Muscle layer of colon (tissue), 2 donors: Measurements from ENCODE around the gene CACNB2.

ENCODE experiments used
- H3K27ac ChIP-seq: one replicate; pipeline ENCODE4 v1.7.0; 2013; ENCODE audit warnings: low read depth, mild to moderate bottlenecking, low read length, moderate library complexity
- H3K27me3 ChIP-seq, 2 donors: one replicate each; pipeline ENCODE4 v1.7.0; 2013; ENCODE audit warnings: low read length in 2 of 2, mild to moderate bottlenecking in 2 of 2; ENCODE audit not compliant: insufficient read depth in 2 of 2, control insufficient read depth in 1 of 2
- H3K36me3 ChIP-seq: one replicate; pipeline ENCODE4 v1.7.0; 2013; ENCODE audit warnings: mild to moderate bottlenecking, low read length; ENCODE audit not compliant: insufficient read depth
- H3K4me1 ChIP-seq: one replicate; pipeline ENCODE4 v1.7.0; 2013; ENCODE audit warnings: mild to moderate bottlenecking, low read length; ENCODE audit not compliant: insufficient read depth
- H3K4me3 ChIP-seq, 2 donors: one replicate each; pipeline ENCODE4 v1.7.0; 2013; ENCODE audit warnings: low read length in 2 of 2, low read depth in 1 of 2, mild to moderate bottlenecking in 1 of 2, moderate library complexity in 1 of 2
- H3K9ac ChIP-seq: one replicate; pipeline ENCODE4 v1.7.0; 2013; ENCODE audit warnings: low read length
- H3K9me3 ChIP-seq: one replicate; pipeline ENCODE4 v1.7.0; 2013; ENCODE audit warnings: mild to moderate bottlenecking, low read length
- donor health status: abdominal sarcoma.
- donor health status: Adenocarcinoma of cecum.

The CACNB2 gene

GRCh38 chr10:18140149-18140956, at the start of gene CACNB2:
TSS of gene CACNB2 (plus strand) at chr10:18140424.
- peak within 1 kb of the TSS; percentile 94 for H3K27ac ChIP-seq
- H3K4me3 ChIP-seq, result peak within 1 kb of the TSS; percentile 84 to 87
- H3K9me3 ChIP-seq, result no peaks in the 10 kb centered on the region
- H3K36me3 ChIP-seq, result no peaks in the 10 kb centered on the region
- H3K27me3 ChIP-seq, result no peaks in the 10 kb centered on the region
- H3K4me1 ChIP-seq, result peaks cover 27% of the 10 kb centered on the region
- H3K9ac ChIP-seq, result peak within 1 kb of the TSS; percentile 83

GRCh38 chr10:18094332-18094731, 45.9 kb upstream of the CACNB2 start:
- Histone ChIP-seq H3K36me3 (no peaks in the 10 kb centered on the region), H3K27ac (no peak overlapping the region), H3K27me3 (no peaks in the 10 kb centered on the region), H3K4me1 (peaks cover 3% of the 10 kb centered on the region), H3K9ac (no peak overlapping the region), H3K4me3 (no peak overlapping the region), H3K9me3 (no peaks in the 10 kb centered on the region)

- Histone ChIP-seq H3K27me3 (no peaks in the 10 kb centered on the region), H3K4me3 (no peak overlapping the region), H3K9ac (no peak overlapping the region), H3K27ac (no peak overlapping the region), H3K4me1 (peaks cover 8% of the 10 kb centered on the region), H3K36me3 (no peaks in the 10 kb centered on the region), H3K9me3 (no peaks in the 10 kb centered on the region)
Observed at GRCh38 chr10:18094793-18095192, 45.4 kb upstream of the CACNB2 start.

GRCh38 chr10:18097524-18097923, 42.7 kb upstream of the CACNB2 start:
- Histone ChIP-seq H3K27me3 (no peaks in the 10 kb centered on the region), H3K4me1 (peaks cover 10% of the 10 kb centered on the region), H3K9me3 (no peaks in the 10 kb centered on the region), H3K4me3 (no peak overlapping the region), H3K9ac (no peak overlapping the region), H3K27ac (no peak overlapping the region), H3K36me3 (no peaks in the 10 kb centered on the region)

GRCh38 chr10:18098201-18098600, 42.0 kb upstream of the CACNB2 start:
- Histone ChIP-seq H3K4me1 (peaks cover 10% of the 10 kb centered on the region), H3K9me3 (no peaks in the 10 kb centered on the region), H3K36me3 (no peaks in the 10 kb centered on the region), H3K27ac (no peak overlapping the region), H3K4me3 (no peak overlapping the region), H3K9ac (no peak overlapping the region), H3K27me3 (no peaks in the 10 kb centered on the region)

GRCh38 chr10:18099415-18099814, 40.8 kb upstream of the CACNB2 start:
- Histone ChIP-seq H3K4me1 (peaks cover 10% of the 10 kb centered on the region), H3K9ac (no peak overlapping the region), H3K27me3 (no peaks in the 10 kb centered on the region), H3K27ac (no peak overlapping the region), H3K4me3 (no peak overlapping the region), H3K36me3 (no peaks in the 10 kb centered on the region), H3K9me3 (no peaks in the 10 kb centered on the region)

- H3K27ac ChIP-seq, result no peak overlapping the region
- H3K4me1 ChIP-seq, result peaks cover 10% of the 10 kb centered on the region
- no peaks in the 10 kb centered on the region for H3K9me3 ChIP-seq
- H3K36me3 ChIP-seq, result no peaks in the 10 kb centered on the region
- H3K27me3 ChIP-seq, result no peaks in the 10 kb centered on the region
- H3K9ac ChIP-seq, result no peak overlapping the region
- no peak overlapping the region for H3K4me3 ChIP-seq
Observed at GRCh38 chr10:18100669-18101068, 39.6 kb upstream of the CACNB2 start.

GRCh38 chr10:18102404-18102803, 37.8 kb upstream of the CACNB2 start:
- no peak overlapping the region for H3K4me3 ChIP-seq
- H3K9me3 ChIP-seq, result no peaks in the 10 kb centered on the region
- no peak overlapping the region for H3K27ac ChIP-seq
- no peaks in the 10 kb centered on the region for H3K27me3 ChIP-seq
- H3K4me1 ChIP-seq, result peaks cover 10% of the 10 kb centered on the region
- no peaks in the 10 kb centered on the region for H3K36me3 ChIP-seq
- no peak overlapping the region for H3K9ac ChIP-seq

- H3K27ac ChIP-seq, result no peak overlapping the region
- H3K9me3 ChIP-seq, result no peaks in the 10 kb centered on the region
- no peak overlapping the region for H3K9ac ChIP-seq
- H3K4me3 ChIP-seq, result no peak overlapping the region
- no peaks in the 10 kb centered on the region for H3K36me3 ChIP-seq
- H3K4me1 ChIP-seq, result peaks cover 6% of the 10 kb centered on the region
- H3K27me3 ChIP-seq, result no peaks in the 10 kb centered on the region
Observed at GRCh38 chr10:18104223-18104872, 35.9 kb upstream of the CACNB2 start.

GRCh38 chr10:18109341-18109870, 30.8 kb upstream of the CACNB2 start:
- no peak overlapping the region for H3K9ac ChIP-seq
- H3K4me3 ChIP-seq, result no peak overlapping the region
- no peaks in the 10 kb centered on the region for H3K27me3 ChIP-seq
- no peak overlapping the region for H3K27ac ChIP-seq
- H3K9me3 ChIP-seq, result no peaks in the 10 kb centered on the region
- H3K36me3 ChIP-seq, result no peaks in the 10 kb centered on the region
- H3K4me1 ChIP-seq, result no peaks in the 10 kb centered on the region

- Histone ChIP-seq H3K9ac (no peak overlapping the region), H3K4me3 (no peak overlapping the region)
Observed at GRCh38 chr10:18113881-18114280, 26.3 kb upstream of the CACNB2 start.

More at GRCh38 chr10:18113881-18114280, 26.3 kb upstream of the CACNB2 start:
- H3K36me3 ChIP-seq, result no peaks in the 10 kb centered on the region
- H3K4me1 ChIP-seq, result no peaks in the 10 kb centered on the region
- H3K9me3 ChIP-seq, result no peaks in the 10 kb centered on the region
- H3K27ac ChIP-seq, result no peak overlapping the region
- no peaks in the 10 kb centered on the region for H3K27me3 ChIP-seq
